HCEC 1CT (cell line): Measurements from ENCODE around the gene MAVS.

ENCODE experiments used
- DNase-seq: peaks from one replicate; pipeline ENCODE4 v3.0.0-alpha.2; 2017

Gene MAVS

GRCh38 chr20:3846740-3847428 lies at the start of gene MAVS:
Gene MAVS (plus strand): TSS chr20:3846834. CDS start chr20:3854625, 7,791 bp downstream.
- peak; percentile 76 for DNase-seq

- no peak for DNase-seq
Observed at GRCh38 chr20:3797226-3797545, 49.4 kb upstream of the MAVS start.

- no peak for DNase-seq
Observed at GRCh38 chr20:3797592-3798372, 48.9 kb upstream of the MAVS start.

- DNase-seq = no peak
Observed at GRCh38 chr20:3798373-3798768, 48.3 kb upstream of the MAVS start.

- DNase-seq = no peak
Observed at GRCh38 chr20:3798908-3799248, 47.8 kb upstream of the MAVS start.

GRCh38 chr20:3800256-3800877 lies 46.3 kb upstream of the MAVS start:
- no peak for DNase-seq

GRCh38 chr20:3800878-3801260 lies 45.8 kb upstream of the MAVS start:
- no peak for DNase-seq

GRCh38 chr20:3801299-3801698 lies 45.3 kb upstream of the MAVS start:
- no peak for DNase-seq

GRCh38 chr20:3801846-3802245 lies 44.8 kb upstream of the MAVS start:
- DNase-seq = no peak

- DNase-seq = no peak
Observed at GRCh38 chr20:3802524-3803239, 44.0 kb upstream of the MAVS start.

- DNase-seq = no peak
Observed at GRCh38 chr20:3803289-3803688, 43.3 kb upstream of the MAVS start.

GRCh38 chr20:3803854-3804253 lies 42.8 kb upstream of the MAVS start:
- no peak for DNase-seq

- DNase-seq = no peak
Observed at GRCh38 chr20:3804254-3804751, 42.3 kb upstream of the MAVS start.

GRCh38 chr20:3804781-3805180 lies 41.9 kb upstream of the MAVS start:
- DNase-seq = no peak

GRCh38 chr20:3808544-3808943 lies 38.1 kb upstream of the MAVS start:
- DNase-seq = no peak

GRCh38 chr20:3811467-3812258 lies 35.0 kb upstream of the MAVS start:
- peak; percentile 97 for DNase-seq

GRCh38 chr20:3812259-3812681 lies 34.4 kb upstream of the MAVS start:
- no peak for DNase-seq

GRCh38 chr20:3812975-3813847 lies 33.4 kb upstream of the MAVS start:
- no peak for DNase-seq

- no peak for DNase-seq
Observed at GRCh38 chr20:3813848-3814581, 32.6 kb upstream of the MAVS start.

GRCh38 chr20:3814928-3815495 lies 31.6 kb upstream of the MAVS start:
- no peak for DNase-seq
